GM13977 (cell line): ENCODE results near the gene PLEKHM2.

ENCODE experiments used
- DNase-seq: peaks from one replicate; pipeline ENCODE4 v3.0.0; 2012; ENCODE audit warnings: low spot score
- in situ Hi-C: fragments of 300-500 bp; cut with MboI; formaldehyde crosslinking; loops from one replicate; pipeline ENCODE4 v1.12.0; 2022; ENCODE audit warnings: low sequenced_read_pairs, low pct_unique_long_range_greater_than_20kb, mixed read lengths, inconsistent platforms; ENCODE audit not compliant: unreplicated experiment
- TF ChIP-seq, protein P1 (sequence below): IDR thresholded peaks from 2 replicates; pipeline ENCODE4 v1.5.1; 2012; ENCODE audit warnings: mild to moderate bottlenecking, control low read depth; ENCODE audit not compliant: insufficient read depth; ENCODE audit errors: extremely low read depth, missing control alignments

The PLEKHM2 gene

DNA sequence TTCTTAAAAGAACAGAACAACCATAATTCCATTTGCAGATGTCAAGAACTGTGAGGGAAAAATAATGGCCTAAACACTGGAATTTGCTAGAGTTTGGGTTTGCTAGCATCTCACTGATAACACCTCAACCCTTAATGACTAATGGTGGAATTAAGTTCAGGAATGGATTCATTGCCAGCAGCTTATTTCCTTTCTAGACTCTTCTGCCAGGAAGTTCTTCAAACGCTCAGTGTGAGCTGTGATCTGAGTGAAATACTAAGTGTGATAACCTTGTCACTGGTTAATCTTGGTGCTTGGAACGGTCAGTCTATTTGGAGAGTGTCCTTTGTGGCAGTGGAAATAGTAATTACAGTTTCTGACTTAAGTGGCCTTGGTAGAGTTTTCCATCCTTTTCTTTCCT is 21.6 kb upstream of the PLEKHM2 start:
- DNase-seq = no peak
- in situ Hi-C loops = no loop called here
- TF ChIP-seq, protein P1, sequence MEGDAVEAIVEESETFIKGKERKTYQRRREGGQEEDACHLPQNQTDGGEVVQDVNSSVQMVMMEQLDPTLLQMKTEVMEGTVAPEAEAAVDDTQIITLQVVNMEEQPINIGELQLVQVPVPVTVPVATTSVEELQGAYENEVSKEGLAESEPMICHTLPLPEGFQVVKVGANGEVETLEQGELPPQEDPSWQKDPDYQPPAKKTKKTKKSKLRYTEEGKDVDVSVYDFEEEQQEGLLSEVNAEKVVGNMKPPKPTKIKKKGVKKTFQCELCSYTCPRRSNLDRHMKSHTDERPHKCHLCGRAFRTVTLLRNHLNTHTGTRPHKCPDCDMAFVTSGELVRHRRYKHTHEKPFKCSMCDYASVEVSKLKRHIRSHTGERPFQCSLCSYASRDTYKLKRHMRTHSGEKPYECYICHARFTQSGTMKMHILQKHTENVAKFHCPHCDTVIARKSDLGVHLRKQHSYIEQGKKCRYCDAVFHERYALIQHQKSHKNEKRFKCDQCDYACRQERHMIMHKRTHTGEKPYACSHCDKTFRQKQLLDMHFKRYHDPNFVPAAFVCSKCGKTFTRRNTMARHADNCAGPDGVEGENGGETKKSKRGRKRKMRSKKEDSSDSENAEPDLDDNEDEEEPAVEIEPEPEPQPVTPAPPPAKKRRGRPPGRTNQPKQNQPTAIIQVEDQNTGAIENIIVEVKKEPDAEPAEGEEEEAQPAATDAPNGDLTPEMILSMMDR = no peak

DNA sequence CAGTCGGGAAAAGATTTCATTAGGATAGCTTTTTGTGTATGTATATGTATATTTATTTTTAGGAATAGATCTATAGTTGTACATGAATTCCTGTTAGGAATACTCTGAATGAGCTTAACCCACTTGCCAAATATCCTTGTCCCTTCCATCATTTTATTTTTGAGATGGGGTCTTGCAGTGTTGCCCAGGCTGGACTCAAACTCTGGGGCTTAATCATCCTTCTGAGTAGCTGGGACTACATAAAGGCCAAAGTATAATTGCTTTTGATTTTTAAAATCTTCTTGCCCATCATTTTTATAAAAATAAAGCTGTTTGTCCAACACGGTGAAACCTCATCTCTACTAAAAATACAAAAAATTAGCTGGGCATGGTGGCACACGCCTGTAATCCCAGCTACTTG is 20.2 kb upstream of the PLEKHM2 start:
- in situ Hi-C loops = no loop called here
- DNase-seq = no peak
- TF ChIP-seq, protein P1 = no peak

DNA sequence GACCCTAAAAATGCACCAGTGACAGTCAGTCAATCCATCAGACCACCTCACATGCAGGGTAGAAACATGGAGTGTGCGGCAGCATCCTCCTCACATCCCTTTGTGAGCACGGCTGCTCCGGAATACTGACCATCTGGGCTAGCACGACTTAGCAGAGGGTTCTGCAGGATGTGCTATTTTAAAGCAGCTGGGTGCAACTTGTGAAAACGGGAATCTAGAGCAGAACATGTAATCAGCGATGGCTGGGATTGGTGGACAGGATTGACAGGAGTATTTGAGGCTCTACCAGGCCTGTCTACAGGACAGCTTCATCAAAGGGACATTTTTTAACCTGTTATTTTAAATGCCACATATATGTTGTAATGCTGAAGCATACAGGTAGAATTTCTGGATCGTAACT is 16.8 kb upstream of the PLEKHM2 start:
- in situ Hi-C loops = no loop called here
- no peak for DNase-seq
- TF ChIP-seq, protein P1 = no peak

DNA sequence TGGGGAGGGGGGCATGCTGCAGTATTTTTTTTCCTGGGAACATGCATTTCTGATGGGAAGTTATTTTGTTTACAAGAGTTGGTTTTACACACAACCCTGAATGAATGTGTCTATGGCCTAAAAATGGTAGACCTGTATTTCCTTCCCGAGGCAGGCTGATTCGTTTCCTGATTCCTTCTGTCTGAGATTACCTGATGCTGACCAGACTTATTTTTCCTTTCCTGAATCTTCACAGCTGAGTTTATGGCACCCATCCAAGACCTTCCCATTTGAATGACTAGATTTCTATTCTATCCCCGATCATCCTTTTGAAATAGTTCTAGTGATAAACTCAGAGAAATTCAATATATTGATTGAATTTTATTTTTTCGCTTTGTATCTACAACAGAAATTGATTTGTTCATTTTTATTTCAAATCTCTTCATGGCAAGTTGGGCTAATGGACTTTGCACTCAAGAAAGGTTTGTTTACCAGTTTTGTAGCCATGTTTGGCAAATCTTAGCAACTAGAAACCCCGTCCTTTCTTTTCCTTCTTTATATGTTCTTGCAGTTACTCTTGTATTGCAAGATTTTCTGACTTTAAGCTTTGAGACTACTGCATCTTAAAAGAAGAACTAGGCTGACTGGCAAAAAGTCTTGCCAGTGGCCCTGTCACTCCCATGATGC is 15.9 kb upstream of the PLEKHM2 start:
- TF ChIP-seq, protein P1 = no peak
- in situ Hi-C loops = no loop called here

DNA sequence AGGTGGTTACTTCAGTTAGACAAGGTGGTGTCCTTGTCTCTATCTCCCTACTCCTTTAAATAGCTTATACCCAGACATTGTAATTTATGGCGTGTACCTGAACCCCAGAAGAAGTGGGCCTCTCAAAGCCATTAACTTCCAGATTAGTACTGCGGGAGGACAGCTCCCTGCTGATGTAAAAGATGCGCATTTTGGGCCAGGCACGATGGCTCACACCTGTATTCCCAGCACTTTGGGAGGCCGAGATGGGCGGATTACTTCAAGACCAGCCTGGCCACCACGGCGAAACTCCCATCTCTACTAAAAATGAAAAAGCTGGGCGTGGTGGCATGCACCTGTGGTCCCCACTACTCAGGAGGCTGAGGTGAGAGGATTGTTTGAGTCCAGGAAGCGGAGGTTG is 15.0 kb upstream of the PLEKHM2 start:
- DNase-seq = no peak
- in situ Hi-C loops = no loop called here
- TF ChIP-seq, protein P1 = no peak

More for the DNA sequence above, 15.9 kb upstream of the PLEKHM2 start:
- no peak for DNase-seq

DNA sequence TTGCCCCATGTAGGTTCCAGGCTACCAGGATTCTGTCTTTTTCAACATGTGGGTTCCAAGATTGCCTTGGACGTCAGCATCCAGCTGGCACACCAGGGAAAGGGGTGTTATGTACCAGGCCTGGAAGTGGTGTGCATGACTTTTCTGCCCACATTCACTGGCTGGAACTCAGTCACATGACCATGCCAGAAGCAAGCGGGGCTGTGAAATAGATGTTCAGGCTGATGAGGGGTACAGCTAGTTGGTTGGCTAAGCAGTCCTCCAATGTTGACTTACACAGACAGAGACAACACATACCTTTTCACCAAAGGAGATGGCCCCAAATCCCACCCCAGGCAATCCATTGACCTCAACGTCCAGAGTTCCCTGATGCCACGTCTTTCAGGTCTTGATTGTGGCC is 14.3 kb upstream of the PLEKHM2 start:
- TF ChIP-seq, protein P1 = no peak
- in situ Hi-C loops = no loop called here
- DNase-seq = no peak
